ENCODE measurements around the gene TNFAIP2. TPM values are rescaled to one million over a fixed set of nuclear protein-coding genes. Genes with fewer than 3 reads are reported as not detected.
A peak's percentile ranks its signal among the peaks of the same experiment; 100 is the strongest.

The TNFAIP2 gene, protein sequence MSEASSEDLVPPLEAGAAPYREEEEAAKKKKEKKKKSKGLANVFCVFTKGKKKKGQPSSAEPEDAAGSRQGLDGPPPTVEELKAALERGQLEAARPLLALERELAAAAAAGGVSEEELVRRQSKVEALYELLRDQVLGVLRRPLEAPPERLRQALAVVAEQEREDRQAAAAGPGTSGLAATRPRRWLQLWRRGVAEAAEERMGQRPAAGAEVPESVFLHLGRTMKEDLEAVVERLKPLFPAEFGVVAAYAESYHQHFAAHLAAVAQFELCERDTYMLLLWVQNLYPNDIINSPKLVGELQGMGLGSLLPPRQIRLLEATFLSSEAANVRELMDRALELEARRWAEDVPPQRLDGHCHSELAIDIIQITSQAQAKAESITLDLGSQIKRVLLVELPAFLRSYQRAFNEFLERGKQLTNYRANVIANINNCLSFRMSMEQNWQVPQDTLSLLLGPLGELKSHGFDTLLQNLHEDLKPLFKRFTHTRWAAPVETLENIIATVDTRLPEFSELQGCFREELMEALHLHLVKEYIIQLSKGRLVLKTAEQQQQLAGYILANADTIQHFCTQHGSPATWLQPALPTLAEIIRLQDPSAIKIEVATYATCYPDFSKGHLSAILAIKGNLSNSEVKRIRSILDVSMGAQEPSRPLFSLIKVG
- 4.5 and 26.1 TPM in 2 replicates for total RNA-seq (2014; rRNA removed; shearing (Covaris generic))

DNA sequence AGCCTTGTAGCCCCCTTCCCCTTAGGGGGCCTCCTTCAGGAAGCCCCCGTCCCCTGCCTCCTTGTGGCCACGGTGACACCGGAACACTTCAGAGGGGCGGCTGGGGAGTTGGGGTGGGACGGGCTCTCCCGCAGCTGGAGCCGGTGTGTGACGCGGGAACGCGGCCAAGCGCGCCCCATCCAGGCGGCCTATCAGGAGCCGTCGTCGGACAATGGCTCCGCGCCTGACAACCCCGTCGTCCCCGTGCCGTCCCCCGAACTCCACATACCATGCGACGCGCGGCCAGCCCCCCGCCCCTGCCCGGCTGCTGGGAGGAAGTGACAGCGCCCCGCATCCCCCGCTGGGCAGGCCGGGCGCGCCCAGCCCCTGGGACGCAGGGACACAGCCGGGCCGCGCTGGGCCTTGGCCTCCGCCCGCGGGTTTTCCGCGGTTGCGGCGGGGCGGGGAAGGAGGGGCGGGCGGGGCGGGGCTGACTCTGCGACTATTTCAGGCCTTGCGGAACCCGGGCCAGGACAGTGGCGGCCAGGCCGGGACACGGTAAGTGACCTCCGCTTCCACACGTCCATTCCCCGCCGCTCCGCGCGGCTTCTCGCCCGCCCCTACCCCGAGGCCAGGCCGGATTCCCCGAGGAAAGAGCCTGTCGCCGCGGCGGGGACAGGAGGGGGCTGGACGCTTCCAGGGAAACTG lies at the start of gene TNFAIP2:
Gene TNFAIP2, plus strand, starts transcription at position 515 of the 687 bp plus-strand sequence. CDS start 2,997 bp downstream, outside the sequence.
- DNase-seq (ENCODE audit: low spot score), result no peak
- in situ Hi-C loops (cut with HindIII; ENCODE audit: low sequenced_read_pairs), result no loop called here

DNA sequence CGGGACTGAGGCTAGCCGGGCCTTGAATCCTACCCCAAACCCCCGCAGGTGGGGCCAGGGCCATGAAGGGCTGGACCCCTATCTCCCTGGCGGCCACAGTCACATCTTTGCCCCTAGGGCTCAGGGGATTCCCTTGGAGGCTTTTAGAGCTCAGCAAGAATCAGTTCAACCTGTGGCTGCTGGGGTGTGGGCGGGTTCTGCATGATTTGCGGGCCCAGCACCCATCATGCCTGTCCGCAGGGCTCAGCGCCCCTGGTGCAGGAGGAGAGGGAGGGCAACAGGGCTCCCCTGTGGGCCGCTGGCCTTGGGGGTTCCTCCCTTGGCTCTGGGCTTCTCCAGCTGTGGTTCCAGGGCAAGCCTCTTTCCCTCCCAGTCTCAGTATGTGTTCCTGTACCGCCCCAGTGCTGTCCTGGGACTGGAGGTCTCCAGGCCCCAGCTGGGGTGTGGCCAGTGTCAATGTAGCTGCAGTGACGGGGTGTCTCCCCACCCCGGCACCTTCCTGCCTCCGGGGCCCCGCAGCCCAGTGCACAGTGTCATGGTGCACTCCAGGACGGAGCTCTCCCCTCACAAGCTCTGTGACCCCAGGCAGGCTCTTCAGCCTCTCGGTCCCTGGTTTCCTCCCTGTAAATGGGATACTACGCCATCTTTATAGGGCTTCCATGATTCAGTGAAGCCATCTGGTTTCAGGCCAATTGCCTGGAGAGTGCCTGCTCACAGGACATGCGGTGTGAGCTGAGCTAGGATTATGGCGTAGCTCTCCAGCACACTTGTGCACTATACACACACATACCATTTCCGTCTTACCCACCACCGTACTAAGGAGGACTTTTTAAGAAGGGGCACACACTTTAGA lies 49.2 kb upstream of the TNFAIP2 start:
- in situ Hi-C loops (cut with HindIII; ENCODE audit: low sequenced_read_pairs), result no loop called here
- peak; percentile 51 for DNase-seq (ENCODE audit: low spot score)

DNA sequence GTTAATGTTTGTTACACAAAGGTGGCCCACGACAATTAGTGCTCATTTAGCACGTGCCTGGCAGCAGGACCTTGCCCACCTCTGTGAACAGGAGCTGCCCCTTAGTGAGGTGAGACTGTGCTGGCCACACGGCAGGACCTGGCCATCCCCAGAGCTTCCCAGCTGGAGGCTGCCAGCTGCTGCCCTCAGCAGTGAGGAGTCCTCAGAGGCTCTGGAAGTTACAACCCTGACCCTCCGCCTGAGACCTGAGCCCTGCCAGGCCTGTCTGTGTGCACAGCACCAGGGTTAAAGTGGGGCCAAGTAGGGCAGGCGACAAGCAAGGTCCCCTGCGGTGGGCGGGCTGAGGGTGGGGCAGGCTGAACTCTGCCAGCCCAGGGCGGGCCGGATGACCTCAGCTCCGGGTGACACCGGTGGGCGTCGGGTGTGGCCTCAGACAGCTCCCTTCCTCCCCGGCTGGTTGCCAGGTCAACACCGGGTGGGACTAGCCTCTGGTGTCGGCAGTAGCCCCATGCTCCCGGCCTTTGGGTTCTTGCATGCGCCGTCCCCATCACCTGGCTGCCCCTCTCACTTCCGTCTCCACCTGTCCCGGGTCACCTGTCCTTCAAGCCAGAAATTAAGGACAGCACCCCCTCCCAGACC lies 48.4 kb upstream of the TNFAIP2 start:
- DNase-seq (ENCODE audit: low spot score), result peak; percentile 21
- in situ Hi-C loops (cut with HindIII; ENCODE audit: low sequenced_read_pairs), result no loop called here

DNA sequence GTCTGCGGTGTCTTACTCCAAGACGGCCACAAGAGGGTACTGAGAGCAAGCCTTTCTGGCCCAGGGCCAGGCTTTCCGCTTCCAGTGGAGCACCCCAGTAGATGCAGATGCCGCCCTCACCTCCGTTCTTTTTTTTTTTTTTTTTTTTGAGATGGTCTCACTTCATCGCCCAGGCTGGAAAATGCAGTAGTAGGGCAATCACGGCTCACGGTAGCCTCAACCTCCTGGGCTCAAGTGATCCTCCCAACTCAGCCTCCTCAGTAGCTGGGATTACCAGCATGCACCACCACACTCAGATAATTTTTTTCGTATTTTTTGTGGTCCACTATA lies 44.9 kb upstream of the TNFAIP2 start:
- in situ Hi-C loops (cut with HindIII; ENCODE audit: low sequenced_read_pairs), result no loop called here
- DNase-seq (ENCODE audit: low spot score), result peak; percentile 82

DNA sequence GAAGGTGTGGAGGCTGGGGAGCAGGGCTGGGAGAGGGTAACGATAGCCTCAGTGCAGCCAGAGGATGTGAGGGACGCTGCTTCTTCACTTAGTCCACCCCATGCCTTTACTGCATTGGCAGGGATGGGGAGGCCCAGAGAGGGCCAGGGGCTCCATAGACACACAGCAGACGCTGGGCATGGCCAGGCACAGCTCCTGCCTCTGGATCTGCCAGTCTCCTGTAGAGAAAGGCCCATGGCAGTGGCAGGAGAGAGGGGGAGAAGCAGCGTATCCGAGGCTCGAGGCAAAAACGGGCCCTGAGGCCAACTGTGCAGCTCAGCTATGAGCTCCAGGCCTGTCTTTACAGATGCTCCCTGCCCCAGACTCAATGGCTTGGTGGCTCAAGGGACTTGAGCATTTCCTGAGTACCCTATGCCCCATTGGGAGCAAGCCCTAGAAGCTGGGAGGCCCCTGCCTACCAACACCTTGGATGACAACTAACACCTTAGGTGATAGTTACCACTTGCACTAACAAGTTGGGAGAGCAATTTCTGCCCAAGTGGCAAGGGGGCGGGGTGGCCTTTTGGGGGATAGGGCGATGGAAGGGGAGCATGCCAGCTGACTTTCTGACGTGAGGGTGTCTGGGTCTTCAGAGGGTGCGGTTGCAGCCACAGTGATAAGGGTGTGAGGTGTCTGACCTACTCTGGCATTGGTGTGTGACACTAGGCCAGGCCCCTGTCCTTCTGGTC lies 44.2 kb upstream of the TNFAIP2 start:
- in situ Hi-C loops (cut with HindIII; ENCODE audit: low sequenced_read_pairs), result no loop called here
- DNase-seq (ENCODE audit: low spot score), result no peak

DNA sequence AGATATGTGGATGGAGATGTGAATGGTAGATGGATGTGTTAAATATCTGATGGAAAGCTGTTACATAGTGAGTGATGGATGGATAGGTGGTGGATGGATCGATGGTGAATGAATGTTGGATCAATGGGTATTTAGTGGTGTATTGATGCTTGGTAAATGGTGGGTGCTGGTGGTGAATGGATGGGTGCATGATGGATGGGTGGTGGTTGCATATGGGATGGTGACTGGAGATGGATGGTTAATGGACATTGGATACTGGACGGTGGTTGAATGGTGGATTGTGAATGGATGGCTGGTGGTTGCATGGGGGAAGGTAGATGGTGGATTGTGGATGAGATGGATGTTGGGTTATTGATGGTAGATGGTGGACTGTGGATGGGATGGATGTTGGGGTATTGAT lies 41.3 kb upstream of the TNFAIP2 start:
- no peak for DNase-seq (ENCODE audit: low spot score)
- in situ Hi-C loops (cut with HindIII; ENCODE audit: low sequenced_read_pairs), result no loop called here

DNA sequence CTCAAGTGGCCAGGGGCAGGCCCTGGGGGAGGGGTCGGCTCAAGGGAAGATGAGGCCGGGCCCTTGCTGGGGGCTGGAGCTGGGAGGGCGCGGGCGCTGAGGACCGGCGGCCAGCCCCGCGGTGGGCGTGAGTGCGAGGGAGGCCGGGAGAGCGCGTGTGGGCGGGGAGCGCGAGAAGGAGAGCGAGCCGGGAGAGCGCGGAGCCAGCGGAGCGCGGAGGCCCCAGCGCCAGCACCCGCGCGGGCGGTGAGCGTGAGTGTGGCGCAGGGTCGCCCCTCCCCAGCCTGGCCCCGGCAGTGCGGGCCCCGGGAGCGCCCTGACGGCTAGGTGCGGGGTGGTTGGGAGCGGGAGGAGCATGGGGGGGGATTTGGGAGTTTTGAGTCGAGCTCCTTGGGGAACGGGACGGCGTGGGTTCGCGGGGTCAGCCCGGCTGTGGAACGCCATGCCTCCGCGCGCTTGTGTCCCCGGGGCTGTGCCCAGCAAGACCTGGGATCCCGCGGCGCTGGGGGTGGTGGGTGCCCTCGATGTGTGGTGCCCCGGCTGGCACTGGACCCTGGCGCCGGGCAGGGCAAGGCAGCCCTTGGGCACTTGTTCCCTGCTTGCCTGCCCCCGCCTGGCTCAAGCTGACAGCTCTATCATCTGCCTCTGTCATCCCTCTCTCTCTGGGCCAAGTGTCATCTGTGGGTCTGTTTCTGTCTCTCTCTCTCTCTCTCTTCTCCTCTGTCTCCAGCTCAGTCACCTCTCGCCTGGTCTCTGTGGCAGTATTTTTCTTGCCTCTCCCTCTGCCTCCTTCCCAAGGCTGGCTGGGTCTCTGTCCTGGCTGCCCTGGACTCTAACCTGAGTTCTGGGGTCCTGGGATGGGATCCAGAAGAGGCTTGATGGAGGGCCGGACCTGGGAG lies 39.0 kb upstream of the TNFAIP2 start, which contains the start of gene LBHD2:
Gene LBHD2, plus strand, starts transcription at position 190 of the 899 bp plus-strand sequence. CDS start 1,803 bp downstream, outside the sequence.
- no peak for DNase-seq (ENCODE audit: low spot score)
- in situ Hi-C loops (cut with HindIII; ENCODE audit: low sequenced_read_pairs), result no loop called here

DNA sequence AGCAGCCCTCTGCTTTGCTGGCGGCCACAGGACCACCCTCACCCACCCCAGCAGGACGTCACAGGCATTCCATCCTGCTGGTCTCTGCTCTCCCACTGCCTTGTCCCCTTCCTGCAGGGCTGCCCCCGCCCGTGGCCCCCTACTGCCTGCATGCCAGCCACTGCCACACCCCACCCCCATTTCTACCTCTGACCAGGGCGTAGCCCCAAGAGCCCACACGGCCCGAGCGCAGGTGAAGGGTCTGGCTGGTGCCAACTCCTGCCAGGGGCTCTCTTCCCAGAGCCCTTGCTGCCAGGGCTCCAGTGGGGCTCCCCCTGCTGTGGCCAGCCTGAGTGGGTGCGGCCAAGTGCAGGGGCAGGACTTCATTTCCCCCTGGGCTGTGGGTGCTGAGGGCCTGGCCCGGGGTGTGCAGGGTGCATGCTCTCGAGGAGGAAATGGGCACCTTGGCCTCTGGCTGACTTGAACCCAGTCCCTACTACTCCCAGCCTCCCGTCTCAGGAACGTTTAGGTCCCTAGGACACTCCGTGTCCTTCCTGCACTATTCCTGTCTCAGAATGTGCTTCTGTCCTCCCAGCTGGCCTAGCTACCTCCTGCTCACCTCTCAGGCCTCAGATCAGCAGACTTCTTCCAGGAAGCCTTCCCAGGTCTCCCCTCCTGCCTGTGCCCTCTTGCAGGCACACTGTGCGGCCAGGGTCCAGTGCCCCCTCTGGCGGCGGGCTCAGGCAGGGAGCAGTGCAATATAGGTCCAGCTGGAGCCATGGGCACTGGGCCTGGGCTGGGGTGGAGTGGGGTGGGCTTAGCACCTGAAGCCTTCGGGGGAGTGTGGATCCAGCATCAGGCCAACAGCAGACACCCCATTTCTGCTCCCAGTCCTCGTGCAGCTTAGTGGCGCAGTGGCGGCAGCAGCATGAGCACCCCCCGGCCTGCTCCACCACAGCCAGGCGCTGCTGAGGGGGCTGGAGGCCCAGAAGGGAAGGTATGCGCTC lies 37.9 kb upstream of the TNFAIP2 start:
- DNase-seq (ENCODE audit: low spot score), result no peak
- in situ Hi-C loops (cut with HindIII; ENCODE audit: low sequenced_read_pairs), result no loop called here

DNA sequence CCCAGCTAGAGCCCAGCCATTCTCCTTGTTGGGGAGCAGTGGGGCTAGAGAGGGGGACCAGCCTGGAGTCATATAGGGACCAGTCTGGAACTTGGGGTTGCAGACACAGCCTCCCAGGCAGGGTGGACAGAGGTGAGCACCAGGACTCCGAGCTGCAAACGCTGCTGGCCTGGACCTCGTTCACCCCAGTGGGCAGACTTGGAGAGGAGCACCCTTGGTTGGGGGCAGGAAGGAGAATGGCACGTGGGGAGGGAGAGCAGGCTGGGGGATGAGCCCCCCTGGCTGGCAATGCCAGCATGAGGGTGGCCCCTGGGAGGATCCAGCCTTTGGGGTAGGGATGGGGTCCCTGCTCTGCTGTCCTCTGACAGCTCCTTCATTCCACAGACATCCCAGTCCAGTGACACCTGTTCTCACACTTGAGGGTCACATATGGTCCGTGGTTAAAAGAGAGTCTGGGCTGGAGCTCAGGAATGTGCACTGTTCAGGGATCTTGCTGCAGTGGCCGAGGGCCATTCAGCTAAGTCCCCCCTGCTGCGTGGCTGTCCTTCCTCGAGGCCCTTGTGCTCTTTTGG lies 36.4 kb upstream of the TNFAIP2 start:
- DNase-seq (ENCODE audit: low spot score), result no peak
- in situ Hi-C loops (cut with HindIII; ENCODE audit: low sequenced_read_pairs), result no loop called here

DNA sequence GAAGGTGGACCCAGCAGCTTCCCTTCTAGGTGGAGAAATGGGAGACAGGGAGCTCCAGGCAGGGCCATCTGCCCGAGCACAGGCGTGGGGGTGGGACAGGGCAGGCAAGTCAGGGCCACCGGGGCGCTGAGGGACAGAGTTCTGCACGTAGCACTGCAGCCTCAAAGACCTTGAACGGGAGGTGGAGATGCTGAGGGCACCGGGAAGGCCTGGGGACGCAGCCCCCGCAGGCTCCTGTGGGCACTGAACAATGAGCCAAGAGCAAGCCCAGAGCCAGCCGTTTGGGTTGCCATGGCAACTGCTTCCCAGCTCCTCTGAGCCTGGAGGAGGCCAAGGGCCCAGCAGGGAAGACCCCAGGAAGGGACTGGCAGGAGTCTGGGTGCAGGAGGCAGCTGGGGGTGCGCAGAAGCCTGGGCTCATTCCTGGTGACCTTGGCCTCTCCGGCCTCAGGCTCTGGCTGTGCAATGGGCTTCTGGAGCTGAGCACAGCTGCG lies 35.9 kb upstream of the TNFAIP2 start:
- in situ Hi-C loops (cut with HindIII; ENCODE audit: low sequenced_read_pairs), result no loop called here
- peak; percentile 41 for DNase-seq (ENCODE audit: low spot score)

DNA sequence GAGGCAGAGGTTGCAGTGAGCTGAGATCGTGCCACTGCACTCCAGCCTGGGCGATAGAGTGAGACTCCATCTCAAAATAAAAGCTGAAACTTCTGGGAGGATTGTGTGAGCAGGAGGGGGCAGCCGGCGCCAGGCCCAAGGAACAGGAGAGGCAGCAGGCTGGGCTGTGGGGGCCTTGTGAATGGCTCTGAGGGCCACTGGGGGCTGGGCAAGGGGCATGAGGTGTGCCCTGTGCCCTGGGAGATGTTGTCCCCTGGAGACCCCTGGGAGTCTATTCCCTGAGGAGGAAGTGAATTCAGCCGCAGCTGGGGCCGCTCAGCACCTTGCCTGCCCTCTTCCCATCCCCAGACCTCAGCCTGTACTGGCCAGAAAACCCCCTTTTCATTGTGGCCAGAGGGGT lies 34.3 kb upstream of the TNFAIP2 start:
- in situ Hi-C loops (cut with HindIII; ENCODE audit: low sequenced_read_pairs), result no loop called here

DNA sequence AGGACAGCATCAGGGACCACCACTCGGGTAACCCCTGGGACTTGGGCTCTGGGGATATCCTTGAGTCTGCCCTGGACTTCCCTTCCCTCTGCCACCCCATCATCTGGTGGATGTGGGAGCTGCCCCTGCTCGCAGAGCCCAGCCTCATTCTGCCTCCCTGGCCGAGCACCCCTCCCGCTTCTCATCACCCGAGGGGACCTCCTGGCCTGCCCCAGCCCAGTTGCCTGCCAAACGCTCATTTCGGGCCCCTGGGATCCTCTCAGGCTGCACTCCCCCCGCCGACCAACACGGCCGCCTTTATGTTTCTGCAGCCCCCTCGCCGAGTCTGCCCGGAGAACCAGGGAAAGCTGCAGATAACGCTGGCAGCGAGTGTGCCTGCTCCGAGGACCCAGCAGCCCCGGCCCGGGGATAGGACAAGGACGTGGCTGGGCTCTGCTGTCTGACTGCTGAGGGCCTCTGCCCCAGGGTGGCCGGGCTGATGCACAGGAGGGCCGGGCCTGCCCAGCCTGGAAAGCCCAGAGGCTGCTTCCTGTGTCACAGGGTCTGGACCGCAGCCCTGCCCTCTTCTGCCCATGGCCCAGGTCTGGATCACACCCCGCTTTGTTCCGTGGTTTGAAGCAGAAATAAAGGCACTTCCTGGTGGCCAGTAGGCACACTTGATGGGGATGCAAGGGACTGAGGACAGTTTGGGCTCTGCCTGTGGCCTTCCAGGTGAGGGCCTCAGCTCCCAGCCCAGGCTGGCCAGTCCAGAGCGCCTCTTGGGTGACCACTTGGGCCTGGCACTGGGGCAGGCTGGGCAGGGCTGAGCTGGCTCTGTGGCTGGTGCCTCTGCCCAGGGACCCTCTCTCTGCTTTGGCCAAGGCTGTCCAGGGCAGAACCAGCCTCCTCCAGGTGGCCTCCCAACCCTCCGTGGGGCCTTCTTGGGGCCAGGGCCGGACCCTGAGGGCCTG lies 33.6 kb upstream of the TNFAIP2 start:
- in situ Hi-C loops (cut with HindIII; ENCODE audit: low sequenced_read_pairs), result no loop called here
- no peak for DNase-seq (ENCODE audit: low spot score)

More for the DNA sequence above, 34.3 kb upstream of the TNFAIP2 start:
- no peak for DNase-seq (ENCODE audit: low spot score)

DNA sequence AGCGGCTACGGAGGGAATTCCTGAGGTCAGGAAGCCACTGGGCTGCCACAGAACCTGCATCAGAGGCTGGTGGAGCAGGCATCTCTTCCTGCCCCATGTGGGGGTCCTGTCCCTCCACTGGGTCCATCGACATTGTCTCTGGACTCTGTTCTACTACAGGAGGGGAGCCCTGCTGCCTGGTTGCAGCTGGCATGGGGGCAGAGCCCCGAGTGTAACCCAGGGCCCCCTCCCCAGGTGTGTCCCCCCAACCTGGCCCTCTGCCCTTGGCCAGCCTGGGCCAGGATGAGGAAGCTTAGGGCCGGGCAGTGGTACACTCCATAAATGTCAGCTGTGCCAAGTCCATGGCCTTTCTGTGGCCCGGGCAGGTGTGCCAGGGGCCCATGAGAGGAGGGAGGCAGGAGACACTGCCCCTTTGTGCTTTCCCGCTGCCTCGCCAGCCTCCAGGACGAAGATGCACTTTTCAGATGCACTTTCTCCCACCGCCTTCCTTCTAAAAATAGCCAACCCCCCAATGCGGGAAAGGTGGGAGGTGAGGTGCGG lies 32.7 kb upstream of the TNFAIP2 start:
- in situ Hi-C loops (cut with HindIII; ENCODE audit: low sequenced_read_pairs), result no loop called here
- no peak for DNase-seq (ENCODE audit: low spot score)
